Hepatocyte (in vitro differentiated cells): ENCODE data around the gene FOXO3.

Experiments
- EZH2 ChIP-seq: fragments of 200-600 bp; sonication (generic); IDR thresholded peaks from 2 replicates; pipeline ENCODE4 v1.6.1; 2016; ENCODE audit warnings: antibody characterized with exemption, mild to moderate bottlenecking, borderline replicate concordance
- EZH2phosphoT487 ChIP-seq: fragments of 200-600 bp; sonication (generic); IDR thresholded peaks from one replicate; pipeline ENCODE4 v1.6.1; 2018; ENCODE audit warnings: antibody characterized with exemption, mild to moderate bottlenecking, low read depth, moderate library complexity; ENCODE audit not compliant: unreplicated experiment, severe bottlenecking
- TF ChIP-seq, protein P1 (sequence below): fragments of 200-600 bp; sonication (generic); IDR thresholded peaks from 2 replicates; pipeline ENCODE4 v1.5.1; 2016; ENCODE audit warnings: antibody characterized with exemption, mild to moderate bottlenecking; ENCODE audit not compliant: poor library complexity

DNA sequence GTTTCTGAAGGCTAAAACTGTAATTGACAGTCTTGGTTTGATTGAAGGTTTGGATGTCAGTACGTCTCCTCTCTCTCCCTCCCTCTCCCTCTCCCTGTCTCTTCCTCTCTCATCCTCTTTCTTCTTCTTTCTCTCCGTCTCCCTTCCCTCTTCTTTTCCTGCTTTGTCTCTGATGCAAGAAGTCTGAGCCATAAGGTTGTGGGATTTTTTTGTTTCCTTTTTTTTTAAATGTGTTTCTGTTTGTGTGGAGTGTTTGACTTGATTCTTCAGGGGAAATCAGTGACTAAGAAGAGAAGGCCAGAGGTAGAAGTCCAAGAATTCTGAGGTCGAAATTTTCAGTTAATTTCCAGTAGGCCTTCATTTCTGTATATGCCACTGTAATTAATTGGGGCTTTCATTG is 111.9 kb downstream of the FOXO3 start:
- TF ChIP-seq, protein P1, sequence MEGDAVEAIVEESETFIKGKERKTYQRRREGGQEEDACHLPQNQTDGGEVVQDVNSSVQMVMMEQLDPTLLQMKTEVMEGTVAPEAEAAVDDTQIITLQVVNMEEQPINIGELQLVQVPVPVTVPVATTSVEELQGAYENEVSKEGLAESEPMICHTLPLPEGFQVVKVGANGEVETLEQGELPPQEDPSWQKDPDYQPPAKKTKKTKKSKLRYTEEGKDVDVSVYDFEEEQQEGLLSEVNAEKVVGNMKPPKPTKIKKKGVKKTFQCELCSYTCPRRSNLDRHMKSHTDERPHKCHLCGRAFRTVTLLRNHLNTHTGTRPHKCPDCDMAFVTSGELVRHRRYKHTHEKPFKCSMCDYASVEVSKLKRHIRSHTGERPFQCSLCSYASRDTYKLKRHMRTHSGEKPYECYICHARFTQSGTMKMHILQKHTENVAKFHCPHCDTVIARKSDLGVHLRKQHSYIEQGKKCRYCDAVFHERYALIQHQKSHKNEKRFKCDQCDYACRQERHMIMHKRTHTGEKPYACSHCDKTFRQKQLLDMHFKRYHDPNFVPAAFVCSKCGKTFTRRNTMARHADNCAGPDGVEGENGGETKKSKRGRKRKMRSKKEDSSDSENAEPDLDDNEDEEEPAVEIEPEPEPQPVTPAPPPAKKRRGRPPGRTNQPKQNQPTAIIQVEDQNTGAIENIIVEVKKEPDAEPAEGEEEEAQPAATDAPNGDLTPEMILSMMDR, result no peak
- TF ChIP-seq EZH2 (no peak), EZH2phosphoT487 (no peak)
